Caco-2 (cell line): ENCODE results near the gene IQGAP2. TPM values are rescaled to one million over a fixed set of nuclear protein-coding genes. Genes with fewer than 3 reads are reported as not detected.

Experiments used
- BruUV-seq: library from RNA; stranded (reverse); fragments of 400-500 nt; replicated peaks from 2 replicates; lab custom pipeline; 2021; lab: Mats Ljungman, UMichigan
- CTCF ChIA-PET: fragments of 300-600 bp; sonication (Branson Sonifier 250); formaldehyde crosslinking; loops from one replicate; lab custom pipeline; 2022; ENCODE audit warnings: antibody characterized with exemption; lab: Charles Lee
- POLR2A ChIA-PET: fragments of 300-600 bp; sonication (Branson Sonifier 250); formaldehyde crosslinking; loops from one replicate; lab custom pipeline; 2022; ENCODE audit warnings: antibody characterized with exemption; lab: Charles Lee
- DNase-seq, 2 experiments: peaks; one replicate each; pipeline versions ENCODE4 v3.0.0 to v3.0.0-alpha.2; 2020 to 2022
- H3K27me3 ChIP-seq: replicated peaks from 2 replicates; pipeline ENCODE4 v1.6.0; 2011; ENCODE audit warnings: low read length; ENCODE audit not compliant: control insufficient read depth, insufficient read depth
- H3K36me3 ChIP-seq: 2 replicates; pipeline ENCODE4 v1.5.1; 2011; ENCODE audit warnings: low read length; ENCODE audit not compliant: control insufficient read depth, insufficient read depth
- H3K4me1 ChIP-seq: fragments of 250-450 bp; sonication (Bioruptor Pico); 2 replicates; pipeline ENCODE4 v1.5.1; 2020; ENCODE audit warnings: mild to moderate bottlenecking
- H3K4me3 ChIP-seq: 2 replicates; pipeline ENCODE4 v1.5.1; 2011; ENCODE audit warnings: low read depth, mild to moderate bottlenecking, control low read depth, low read length
- H3K9me3 ChIP-seq: fragments of 250-450 bp; sonication (Bioruptor Pico); 2 replicates; pipeline ENCODE4 v1.5.1; 2020; ENCODE audit warnings: mild to moderate bottlenecking, moderate library complexity
- H3K27ac Mint-ChIP-seq: one replicate; pipeline ENCODE4 v1.8.0; 2022; ENCODE audit warnings: mixed read lengths; ENCODE audit not compliant: unreplicated experiment
- H3K27me3 Mint-ChIP-seq: one replicate; pipeline ENCODE4 v1.8.0; 2022; ENCODE audit warnings: mixed read lengths; ENCODE audit not compliant: insufficient read depth, unreplicated experiment
- H3K36me3 Mint-ChIP-seq: one replicate; pipeline ENCODE4 v1.8.0; 2022; ENCODE audit warnings: mild to moderate bottlenecking, mixed read lengths; ENCODE audit not compliant: insufficient read depth, unreplicated experiment
- H3K4me1 Mint-ChIP-seq: one replicate; pipeline ENCODE4 v1.8.0; 2022; ENCODE audit warnings: low read depth, mixed read lengths; ENCODE audit not compliant: unreplicated experiment
- H3K4me3 Mint-ChIP-seq: one replicate; pipeline ENCODE4 v1.8.0; 2022; ENCODE audit warnings: mild to moderate bottlenecking, moderate library complexity, mixed read lengths; ENCODE audit not compliant: unreplicated experiment
- H3K9me3 Mint-ChIP-seq: one replicate; pipeline ENCODE4 v1.8.0; 2022; ENCODE audit warnings: mixed read lengths; ENCODE audit not compliant: unreplicated experiment
- CTCF ChIP-seq, 2 experiments: fragments of 200-600 bp in 1 of 2; IDR thresholded peaks; 1 replicate in 1 of 2; 2 replicates in 1 of 2; pipeline versions ENCODE4 v1.5.1 to v1.8.0; 2011 to 2022; ENCODE audit warnings: antibody characterized with exemption in 1 of 2, control low read depth in 1 of 2, inconsistent platforms in 1 of 2, low read depth in 1 of 2, low read length in 1 of 2, mild to moderate bottlenecking in 1 of 2, moderate library complexity in 1 of 2; ENCODE audit not compliant: insufficient read depth in 1 of 2, severe bottlenecking in 1 of 2, unreplicated experiment in 1 of 2
- intact Hi-C: fragments of 100-400 bp; cut with micrococcal nuclease; formaldehyde crosslinking; loops from one replicate; pipeline ENCODE4 v1.10.0; 2022; ENCODE audit not compliant: unreplicated experiment
- total RNA-seq: library from RNA; stranded (reverse); gene quantifications from 2 replicates; pipeline ENCODE4 v1.2.3, GENCODE V29; 2022

IQGAP2 gene
- total RNA-seq, 1 experiment from 2014 or later = 89.4 TPM

DNA sequence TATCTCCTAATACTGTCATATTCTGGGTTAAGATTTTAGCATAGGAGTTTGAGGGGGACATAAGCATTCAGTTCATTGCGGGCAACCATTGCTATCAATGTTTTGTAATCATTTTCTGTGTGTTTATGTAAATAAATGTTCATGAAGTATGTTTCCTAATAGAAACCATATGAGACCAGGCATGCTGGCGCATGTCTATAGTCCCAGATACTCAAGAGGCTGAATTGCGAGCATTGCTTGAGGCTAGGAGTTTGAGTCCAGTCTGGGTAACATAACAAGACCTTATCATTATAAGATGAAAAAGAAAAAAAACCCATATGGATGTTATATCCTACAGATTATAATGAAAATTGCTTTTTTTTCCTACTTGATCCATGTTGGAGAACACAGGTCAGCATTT, 129.0 kb downstream of the IQGAP2 start:
- Histone ChIP-seq H3K4me3 (no peak overlapping the region), H3K27me3 (no peaks in the 10 kb centered on the region), H3K4me1 (peaks cover 77% of the 10 kb centered on the region), H3K36me3 (no peaks in the 10 kb centered on the region), H3K9me3 (no peaks in the 10 kb centered on the region)
- Mint-ChIP-seq H3K4me1 (peaks cover 35% of the 10 kb centered on the region), H3K9me3 (no peaks in the 10 kb centered on the region), H3K27me3 (no peaks in the 10 kb centered on the region), H3K4me3 (no peak overlapping the region), H3K27ac (peak overlapping the region; percentile 61), H3K36me3 (peaks cover 26% of the 10 kb centered on the region)
- BruUV-seq = no TSS peak
- no peak for DNase-seq
- intact Hi-C loops = no loop called here
- ChIA-PET CTCF (no interaction called here), POLR2A (no interaction called here)
- no peak for TF ChIP-seq CTCF (IDR thresholded peaks at IDR 0.05; ENCODE audit: insufficient read depth in 1 of 2, low read depth in 1 of 2, low read length in 1 of 2, severe bottlenecking in 1 of 2, unreplicated experiment in 1 of 2)

DNA sequence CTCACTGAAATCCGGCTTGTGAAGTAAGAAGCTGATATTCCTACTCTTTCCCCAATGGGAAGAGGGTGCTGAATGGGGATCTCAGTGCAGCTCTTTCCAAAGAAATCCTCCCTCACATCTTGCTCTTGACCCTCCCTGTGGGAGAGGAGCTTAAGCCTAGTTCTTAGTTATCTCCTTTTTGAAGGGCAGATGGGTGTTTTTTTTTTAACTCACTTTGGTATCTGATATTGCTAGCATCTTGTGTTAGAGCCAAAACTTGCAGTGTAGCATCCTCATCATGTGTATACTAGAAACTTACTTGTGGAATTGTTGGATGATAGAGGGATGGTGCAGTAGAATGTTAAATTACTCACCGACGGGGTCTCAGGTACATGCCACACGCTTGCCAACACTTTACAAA, 129.9 kb downstream of the IQGAP2 start:
- ChIA-PET CTCF (no interaction called here), POLR2A (no interaction called here)
- no peaks in the 10 kb centered on the region for H3K27me3 Mint-ChIP-seq

DNA sequence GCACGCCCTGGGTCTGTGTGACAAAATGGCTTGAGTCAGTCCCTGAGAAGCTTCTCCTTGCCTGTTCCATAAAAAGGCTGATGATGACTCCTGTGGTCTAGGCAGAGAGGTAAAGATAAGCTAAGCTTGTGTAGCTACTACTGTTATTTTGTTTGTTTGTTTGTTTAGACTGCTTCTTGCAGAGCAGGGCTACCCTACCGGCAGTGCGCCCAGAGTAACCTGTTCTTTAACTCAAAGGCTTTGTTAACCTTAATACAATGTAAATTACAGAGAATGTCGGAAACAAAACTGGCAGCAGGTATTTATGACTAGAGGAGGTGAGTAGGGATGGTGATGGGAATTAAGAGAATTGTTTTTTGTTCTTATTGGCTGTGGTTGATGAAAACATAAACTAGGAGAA, 132.5 kb downstream of the IQGAP2 start:
- Histone ChIP-seq H3K4me1 (peaks cover 82% of the 10 kb centered on the region), H3K27me3 (no peaks in the 10 kb centered on the region), H3K4me3 (no peak overlapping the region), H3K36me3 (no peaks in the 10 kb centered on the region; the same call in 1 of the 2 replicates), H3K9me3 (no peaks in the 10 kb centered on the region)
- DNase-seq = no peak
- intact Hi-C loops = no loop called here
- CTCF ChIA-PET = interaction anchor here (0.5 kb wide), 1 partner anchor 133 kb away, joined by 6 read pairs; no protein-coding TSS in a partner anchor
- peaks cover 43% of the 10 kb centered on the region for H3K36me3 Mint-ChIP-seq
- H3K27me3 Mint-ChIP-seq = no peaks in the 10 kb centered on the region
- BruUV-seq = no TSS peak
- H3K9me3 Mint-ChIP-seq = no peaks in the 10 kb centered on the region
- peak overlapping the region; percentile 45 for H3K27ac Mint-ChIP-seq
- H3K4me3 Mint-ChIP-seq = no peak overlapping the region
- POLR2A ChIA-PET = interaction anchor here (0.5 kb wide), 1 partner anchor 208 kb away, joined by 10 read pairs; no protein-coding TSS in a partner anchor
- H3K4me1 Mint-ChIP-seq = peaks cover 46% of the 10 kb centered on the region
- TF ChIP-seq CTCF (IDR thresholded peaks at IDR 0.05; ENCODE audit: insufficient read depth in 1 of 2, low read depth in 1 of 2, low read length in 1 of 2, severe bottlenecking in 1 of 2, unreplicated experiment in 1 of 2) = no peak

More for the DNA sequence above, 129.9 kb downstream of the IQGAP2 start:
- intact Hi-C loops = no loop called here
- no peak overlapping the region for H3K4me3 Mint-ChIP-seq
- Histone ChIP-seq H3K36me3 (no peaks in the 10 kb centered on the region; the same call in 1 of the 2 replicates), H3K4me3 (no peak overlapping the region), H3K4me1 (peaks cover 80% of the 10 kb centered on the region), H3K27me3 (no peaks in the 10 kb centered on the region), H3K9me3 (no peaks in the 10 kb centered on the region)
- H3K4me1 Mint-ChIP-seq = peaks cover 31% of the 10 kb centered on the region
- H3K27ac Mint-ChIP-seq = peak overlapping the region; percentile 92
- H3K9me3 Mint-ChIP-seq = no peaks in the 10 kb centered on the region
- DNase-seq = no peak
- peaks cover 26% of the 10 kb centered on the region for H3K36me3 Mint-ChIP-seq
- BruUV-seq = no TSS peak
- TF ChIP-seq CTCF (IDR thresholded peaks at IDR 0.05; ENCODE audit: insufficient read depth in 1 of 2, low read depth in 1 of 2, low read length in 1 of 2, severe bottlenecking in 1 of 2, unreplicated experiment in 1 of 2) = no peak
